K562 (cell line): ENCODE data around the gene TCTN3. TPM values are rescaled to one million over a fixed set of nuclear protein-coding genes. Genes with fewer than 3 reads are reported as not detected.

Source experiments
- AFF4 ChIP-seq: sonication (generic); formaldehyde crosslinking; IDR thresholded peaks from 2 replicates; pipeline ENCODE4 v1.8.0; 2023; ENCODE audit warnings: mild to moderate bottlenecking, missing genetic modification reagents
- ATF1 ChIP-seq, 2 experiments: fragments of 450-650 bp in 1 of 2; IDR thresholded peaks; 2 replicates each; pipeline ENCODE4 v1.6.1; 2016; ENCODE audit warnings: missing compliant biosample characterization in 1 of 2, missing genetic modification characterization in 1 of 2
- BCOR ChIP-seq: fragments of 450-650 bp; IDR thresholded peaks from 2 replicates; pipeline ENCODE4 v1.6.1; 2016
- DEAF1 ChIP-seq: fragments of 450-650 bp; formaldehyde crosslinking; IDR thresholded peaks from 2 replicates; pipeline ENCODE4 v1.4.0; 2020; ENCODE audit warnings: mild to moderate bottlenecking, moderate library complexity
- FUS ChIP-seq: fragments of 200-400 bp; formaldehyde crosslinking; optimal IDR thresholded peaks from 2 replicates; pipeline ENCODE3; 2017; ENCODE audit warnings: low read depth, low read length
- HMG20A ChIP-seq: fragments of 450-650 bp; formaldehyde crosslinking; conservative IDR thresholded peaks from 2 replicates; pipeline ENCODE4 v1.4.0; 2020; ENCODE audit warnings: mild to moderate bottlenecking, mixed read lengths
- JUNB ChIP-seq: fragments of 450-650 bp; formaldehyde crosslinking; conservative IDR thresholded peaks from 2 replicates; pipeline ENCODE4 v1.4.0; 2020; ENCODE audit warnings: mild to moderate bottlenecking
- MNT ChIP-seq, 2 experiments: fragments of 450-650 bp; conservative IDR thresholded peaks; 2 replicates each; pipeline ENCODE4 v1.6.1; 2017; ENCODE audit warnings: mild to moderate bottlenecking in 2 of 2, moderate library complexity in 2 of 2
- PHF20 ChIP-seq: fragments of 450-650 bp; IDR thresholded peaks from 2 replicates; pipeline ENCODE4 v1.6.1; 2018; ENCODE audit not compliant: partially characterized antibody
- PHF8 ChIP-seq: fragments of 200-600 bp; sonication (generic); IDR thresholded peaks from 2 replicates; pipeline ENCODE4 v1.6.1; 2012; ENCODE audit warnings: mixed run types, mild to moderate bottlenecking, inconsistent platforms, low read length, moderate library complexity, borderline replicate concordance
- RBM14 ChIP-seq: fragments of 200-400 bp; formaldehyde crosslinking; IDR thresholded peaks from 2 replicates; pipeline ENCODE4 v1.6.1; 2018; ENCODE audit warnings: low read depth, mild to moderate bottlenecking, low read length, moderate library complexity, borderline replicate concordance; ENCODE audit not compliant: insufficient read depth
- SETDB1 ChIP-seq: IDR thresholded peaks from one replicate; pipeline ENCODE4 v1.6.1; 2012; ENCODE audit warnings: low read length, control low read depth, inconsistent platforms
- SMARCA5 ChIP-seq: fragments of 450-650 bp; IDR thresholded peaks from 2 replicates; pipeline ENCODE4 v1.6.1; 2016
- SREBF2 ChIP-seq: sonication (generic); formaldehyde crosslinking; IDR thresholded peaks from 2 replicates; pipeline ENCODE4 v1.4.0; 2020; ENCODE audit warnings: mild to moderate bottlenecking, missing genetic modification reagents
- ZBTB17 ChIP-seq: fragments of 450-650 bp; formaldehyde crosslinking; IDR thresholded peaks from 2 replicates; pipeline ENCODE4 v1.4.0; 2020; ENCODE audit warnings: mild to moderate bottlenecking
- ZBTB49 ChIP-seq: sonication (generic); formaldehyde crosslinking; IDR thresholded peaks from 2 replicates; pipeline ENCODE4 v1.8.0; 2022; ENCODE audit warnings: missing genetic modification reagents, mild to moderate bottlenecking, borderline replicate concordance
- ZNF239 ChIP-seq: fragments of 250-450 bp; sonication (Bioruptor Pico); IDR thresholded peaks from 2 replicates; pipeline ENCODE4 v1.4.0; 2020; ENCODE audit warnings: mild to moderate bottlenecking
- ZNF436 ChIP-seq: fragments of 250-450, 450-650 bp; sonication (Bioruptor Pico); formaldehyde crosslinking; IDR thresholded peaks from 2 replicates; pipeline ENCODE4 v1.7.0; 2020; ENCODE audit warnings: mild to moderate bottlenecking
- ZSCAN29 ChIP-seq: fragments of 450-650 bp; IDR thresholded peaks from 2 replicates; pipeline ENCODE4 v1.6.1; 2017
- polyA plus RNA-seq, 8 experiments: library from polyadenylated mRNA; depleted of rRNA in 4 of 8; stranded (reverse) in 5 of 8; unstranded in 3 of 8; fragments of >200 nt; fragmentation: Nextera tagmentation in 2 of 8; fragmentation: Illumina TruSeq in 1 of 8; extraction: Ambion mirVana in 2 of 8; extraction: Trizol in 1 of 8; gene quantifications; 2 replicates each; pipeline versions ENCODE4 v1.2.1 to v1.2.3, GENCODE V29; 2011 to 2014; ENCODE audit warnings: inconsistent platforms in 1 of 8, missing spikeins in 1 of 8
- total RNA-seq, 7 experiments: library from RNA; depleted of rRNA in 6 of 7; stranded (reverse); fragments of >200 nt in 6 of 7; fragmentation: Illumina TruSeq in 2 of 7; extraction: Trizol in 2 of 7; gene quantifications; 2 replicates each; pipeline versions ENCODE4 v1.2.1 to v1.2.3, GENCODE V29; 2011 to 2021; ENCODE audit warnings: low replicate concordance in 1 of 7

The TCTN3 gene
- total and polyA plus RNA-seq, 9 of the 15 experiments (the other 6 are each of a cell fraction or from before 2014, with no cell fraction given) = 10.4 to 25.8 (median 16.3) TPM

GRCh38 chr10:95656291-95657164, 37.2 kb downstream of the TCTN3 start, which contains the start of gene ALDH18A1 (continued):
- TF ChIP-seq ZSCAN29 = no peak
- TF ChIP-seq SREBF2 (CRISPR knock-in tag) = no peak
- no peak for TF ChIP-seq SMARCA5
- peak; percentile 47; the same call in 1 of the 2 replicates for TF ChIP-seq AFF4
- no peak for TF ChIP-seq DEAF1 (CRISPR knock-in tag)
- no peak for TF ChIP-seq ZBTB17 (CRISPR knock-in tag)
- no peak for TF ChIP-seq ATF1 (CRISPR knock-in tag; IDR thresholded peaks at IDR 0.05)
- peak; percentile 78 for TF ChIP-seq ATF1 (tag; IDR thresholded peaks at IDR 0.05)
- TF ChIP-seq ZNF239 = no peak
- TF ChIP-seq PHF20 = no peak
- no peak for TF ChIP-seq BCOR
- TF ChIP-seq JUNB = no peak
- TF ChIP-seq ZNF436 = no peak
- TF ChIP-seq FUS = no peak
- TF ChIP-seq MNT (conservative IDR thresholded peaks at IDR 0.05) = peak; percentile 97
- no peak for TF ChIP-seq RBM14
- no peak for TF ChIP-seq HMG20A
- TF ChIP-seq PHF8 = peak; percentile 66; the same call in 1 of the 2 replicates
- TF ChIP-seq SETDB1 = no peak
- TF ChIP-seq ZBTB49 (CRISPR knock-in tag) = no peak
